Hepatocyte (in vitro differentiated cells): ENCODE data around the gene LLGL1. TPM values are rescaled to one million over a fixed set of nuclear protein-coding genes. Genes with fewer than 3 reads are reported as not detected.

ENCODE experiments used
- DNase-seq: peaks from one replicate; pipeline ENCODE4 v3.0.0-alpha.2; 2016; ENCODE audit warnings: low spot score
- H2AFZ ChIP-seq: fragments of 200-600 bp; sonication (generic); 2 replicates; pipeline ENCODE4 v1.6.0; 2016; ENCODE audit warnings: antibody characterized with exemption, mild to moderate bottlenecking
- H3K27ac ChIP-seq: fragments of 200-600 bp; sonication (generic); 2 replicates; pipeline ENCODE4 v1.5.1; 2016; ENCODE audit warnings: mild to moderate bottlenecking
- H3K27me3 ChIP-seq: fragments of 200-600 bp; sonication (generic); 2 replicates; pipeline ENCODE4 v1.6.1; 2016
- H3K36me3 ChIP-seq: fragments of 200-600 bp; sonication (generic); replicated peaks from 2 replicates; pipeline ENCODE4 v1.5.1; 2016; ENCODE audit warnings: low read depth; ENCODE audit not compliant: insufficient read depth
- H3K4me1 ChIP-seq: fragments of 200-600 bp; sonication (generic); 2 replicates; pipeline ENCODE4 v1.5.1; 2016; ENCODE audit warnings: mild to moderate bottlenecking, moderate library complexity; ENCODE audit not compliant: insufficient read depth
- H3K4me2 ChIP-seq: fragments of 200-600 bp; sonication (generic); 2 replicates; pipeline ENCODE4 v1.6.0; 2016
- H3K4me3 ChIP-seq: fragments of 200-600 bp; sonication (generic); 2 replicates; pipeline ENCODE4 v1.5.1; 2016; ENCODE audit warnings: mild to moderate bottlenecking
- H3K79me2 ChIP-seq: fragments of 200-600 bp; sonication (generic); 2 replicates; pipeline ENCODE4 v1.6.0; 2017; ENCODE audit warnings: mild to moderate bottlenecking
- H3K9me2 ChIP-seq: fragments of 200-600 bp; sonication (generic); replicated peaks from 2 replicates; pipeline ENCODE4 v1.6.0; 2017; ENCODE audit warnings: mild to moderate bottlenecking; ENCODE audit not compliant: insufficient read depth
- H3K9me3 ChIP-seq: fragments of 200-600 bp; sonication (generic); 2 replicates; pipeline ENCODE4 v1.5.1; 2016; ENCODE audit warnings: low read depth, mild to moderate bottlenecking
- H4K20me1 ChIP-seq: fragments of 200-600 bp; sonication (generic); 2 replicates; pipeline ENCODE4 v1.6.0; 2016; ENCODE audit warnings: mild to moderate bottlenecking; ENCODE audit not compliant: insufficient read depth, poor library complexity, severe bottlenecking
- EZH2 ChIP-seq: fragments of 200-600 bp; sonication (generic); IDR thresholded peaks from 2 replicates; pipeline ENCODE4 v1.6.1; 2016; ENCODE audit warnings: antibody characterized with exemption, mild to moderate bottlenecking, borderline replicate concordance
- EZH2phosphoT487 ChIP-seq: fragments of 200-600 bp; sonication (generic); IDR thresholded peaks from one replicate; pipeline ENCODE4 v1.6.1; 2018; ENCODE audit warnings: antibody characterized with exemption, mild to moderate bottlenecking, low read depth, moderate library complexity; ENCODE audit not compliant: unreplicated experiment, severe bottlenecking
- WGBS: methylation state at CpG from one replicate; pipeline ENCODE4 v1.1.6; 2016; ENCODE audit warnings: low lambda C conversion rate; ENCODE audit errors: missing lambda C conversion rate; 5-methylcytosine and 5-hydroxymethylcytosine counted together
- polyA plus RNA-seq: library from polyadenylated mRNA; unstranded; fragments of >200 nt; fragmentation: Nextera tagmentation; extraction: Ambion mirVana; gene quantifications from 2 replicates; pipeline ENCODE4 v1.2.1, GENCODE V29; 2016
- total RNA-seq: library from RNA; depleted of rRNA; stranded (reverse); fragments of >200 nt; gene quantifications from 2 replicates; pipeline ENCODE4 v1.2.3, GENCODE V29; 2014
- TF ChIP-seq, protein P1 (sequence below): fragments of 200-600 bp; sonication (generic); IDR thresholded peaks from 2 replicates; pipeline ENCODE4 v1.5.1; 2016; ENCODE audit warnings: antibody characterized with exemption, mild to moderate bottlenecking; ENCODE audit not compliant: poor library complexity

LLGL1 gene
- total and polyA plus RNA-seq, 2 experiments from 2014 or later = 5.4 to 51.9 TPM

DNA sequence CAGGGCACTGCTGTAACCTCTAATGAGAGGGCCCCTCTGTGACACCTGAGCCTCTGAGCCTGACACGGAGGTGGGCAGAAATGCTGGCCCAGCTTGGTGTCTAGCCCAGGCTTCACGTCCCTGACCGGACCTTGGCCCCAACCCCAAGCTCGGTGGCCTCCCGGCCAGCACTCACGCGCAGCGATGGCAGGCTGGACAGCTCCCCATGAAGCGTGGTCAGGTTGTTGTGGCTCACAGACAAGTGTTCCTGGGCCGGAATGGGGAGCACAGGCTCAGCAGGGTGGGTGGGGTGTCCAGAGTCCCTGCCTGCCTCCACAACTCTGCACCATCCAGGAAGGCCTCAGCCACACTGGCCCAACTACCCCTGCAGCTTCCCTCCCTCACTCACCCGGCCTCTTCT is 30.9 kb downstream of the LLGL1 start:
- TF ChIP-seq EZH2 = no peak
- no peak for TF ChIP-seq EZH2phosphoT487
- TF ChIP-seq, protein P1, sequence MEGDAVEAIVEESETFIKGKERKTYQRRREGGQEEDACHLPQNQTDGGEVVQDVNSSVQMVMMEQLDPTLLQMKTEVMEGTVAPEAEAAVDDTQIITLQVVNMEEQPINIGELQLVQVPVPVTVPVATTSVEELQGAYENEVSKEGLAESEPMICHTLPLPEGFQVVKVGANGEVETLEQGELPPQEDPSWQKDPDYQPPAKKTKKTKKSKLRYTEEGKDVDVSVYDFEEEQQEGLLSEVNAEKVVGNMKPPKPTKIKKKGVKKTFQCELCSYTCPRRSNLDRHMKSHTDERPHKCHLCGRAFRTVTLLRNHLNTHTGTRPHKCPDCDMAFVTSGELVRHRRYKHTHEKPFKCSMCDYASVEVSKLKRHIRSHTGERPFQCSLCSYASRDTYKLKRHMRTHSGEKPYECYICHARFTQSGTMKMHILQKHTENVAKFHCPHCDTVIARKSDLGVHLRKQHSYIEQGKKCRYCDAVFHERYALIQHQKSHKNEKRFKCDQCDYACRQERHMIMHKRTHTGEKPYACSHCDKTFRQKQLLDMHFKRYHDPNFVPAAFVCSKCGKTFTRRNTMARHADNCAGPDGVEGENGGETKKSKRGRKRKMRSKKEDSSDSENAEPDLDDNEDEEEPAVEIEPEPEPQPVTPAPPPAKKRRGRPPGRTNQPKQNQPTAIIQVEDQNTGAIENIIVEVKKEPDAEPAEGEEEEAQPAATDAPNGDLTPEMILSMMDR = no peak
- peak overlapping the region; percentile 93 for H3K4me2 ChIP-seq
- peaks cover 17% of the 10 kb centered on the region for H3K4me1 ChIP-seq
- H3K27ac ChIP-seq = no peak overlapping the region
- H2AFZ ChIP-seq = no peak overlapping the region
- no peak for DNase-seq
- H3K27me3 ChIP-seq = no peaks in the 10 kb centered on the region
- H3K9me2 ChIP-seq = no peaks in the 10 kb centered on the region
- no peak overlapping the region for H3K4me3 ChIP-seq
- H3K36me3 ChIP-seq = no peaks in the 10 kb centered on the region
- H3K79me2 ChIP-seq = peaks cover 36% of the 10 kb centered on the region
- WGBS = 89% methylated on average over 11 of the region's 11 CpGs
- H4K20me1 ChIP-seq = peaks cover 20% of the 10 kb centered on the region
- H3K9me3 ChIP-seq = no peaks in the 10 kb centered on the region

DNA sequence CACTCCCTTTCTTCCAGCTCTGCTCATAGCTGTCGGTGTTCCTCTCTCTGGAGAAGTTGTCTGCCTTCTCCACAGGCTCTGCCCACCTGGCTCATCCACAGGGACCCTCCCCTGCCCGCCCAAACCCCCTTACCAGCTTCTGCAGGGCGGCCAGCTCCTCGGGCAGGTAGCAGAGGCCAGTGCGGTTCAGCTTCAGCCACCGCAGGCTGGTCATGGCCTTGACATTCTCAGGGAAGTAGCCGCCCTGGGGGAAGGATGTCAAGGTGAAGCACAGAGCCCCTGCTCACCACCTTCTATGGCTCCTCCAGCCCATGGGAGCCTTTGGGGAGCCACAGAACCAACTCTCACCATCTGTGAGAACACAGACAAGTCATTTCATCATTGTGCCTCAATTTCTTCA is 31.3 kb downstream of the LLGL1 start:
- Histone ChIP-seq H3K4me2 (peak overlapping the region; percentile 93), H2AFZ (no peak overlapping the region), H4K20me1 (peaks cover 20% of the 10 kb centered on the region), H3K4me1 (peaks cover 21% of the 10 kb centered on the region), H3K9me3 (no peaks in the 10 kb centered on the region), H3K27ac (peak overlapping the region; percentile 100), H3K9me2 (no peaks in the 10 kb centered on the region), H3K27me3 (no peaks in the 10 kb centered on the region), H3K36me3 (no peaks in the 10 kb centered on the region), H3K79me2 (peaks cover 40% of the 10 kb centered on the region), H3K4me3 (no peak overlapping the region)
- no peak for TF ChIP-seq EZH2phosphoT487
- TF ChIP-seq EZH2 = no peak
- TF ChIP-seq, protein P1 = no peak
- DNase-seq = no peak
- 92% methylated on average over 7 of the region's 7 CpGs for WGBS

- no peaks in the 10 kb centered on the region for H3K27me3 ChIP-seq
- no peaks in the 10 kb centered on the region for H3K36me3 ChIP-seq
- peaks cover 20% of the 10 kb centered on the region for H4K20me1 ChIP-seq
- H3K4me2 ChIP-seq = peak overlapping the region; percentile 93
- peaks cover 46% of the 10 kb centered on the region for H3K79me2 ChIP-seq
- peak overlapping the region; percentile 99 for H3K4me3 ChIP-seq
- H2AFZ ChIP-seq = peak overlapping the region; percentile 94
- DNase-seq = peak; percentile 71
- no peaks in the 10 kb centered on the region for H3K9me2 ChIP-seq
- peaks cover 27% of the 10 kb centered on the region for H3K4me1 ChIP-seq
- no peaks in the 10 kb centered on the region for H3K9me3 ChIP-seq
- TF ChIP-seq EZH2 (no peak), EZH2phosphoT487 (no peak)
- TF ChIP-seq, protein P1 = no peak
- H3K27ac ChIP-seq = peak overlapping the region; percentile 100
- WGBS = 33% methylated on average over 16 of the region's 18 CpGs
These were observed 32.0 kb downstream of the LLGL1 start for GRCh38 chr17:18257268-18257981.
